HFF-Myc (cell line): ENCODE results near the gene LRRFIP2.
"Not testable (repeated sequence)": the region's sequence is repeated elsewhere in the genome, so short reads cannot be mapped to it uniquely, and the experiment has no call there.

Experiments used
- DNase-seq: peaks from one replicate; pipeline ENCODE4 v3.0.0-alpha.2; 2011; ENCODE audit warnings: low read depth; ENCODE audit errors: extremely low read depth
- H3K4me3 ChIP-seq: replicated peaks from 2 replicates; pipeline ENCODE4 v1.5.1; 2011; ENCODE audit warnings: low read depth, mild to moderate bottlenecking, control low read depth, low read length
- CTCF ChIP-seq: IDR thresholded peaks from 2 replicates; pipeline ENCODE4 v1.5.1; 2012; ENCODE audit warnings: mild to moderate bottlenecking, low read depth, low read length, control low read depth; ENCODE audit errors: missing control alignments

LRRFIP2 gene

GRCh38 chr3:37161351-37161750 lies 13.0 kb downstream of the LRRFIP2 start:
- no peak for TF ChIP-seq CTCF
- H3K4me3 ChIP-seq: 0 out of 2 replicates have a peak overlapping the region, but pooled peaks have one; percentile 2
- no peak for DNase-seq

GRCh38 chr3:37155782-37156181 lies 18.6 kb downstream of the LRRFIP2 start:
- H3K4me3 ChIP-seq: no peak overlapping the region
- no peak for TF ChIP-seq CTCF
- DNase-seq: no peak

- no peak for DNase-seq
- H3K4me3 ChIP-seq: no peak overlapping the region
- TF ChIP-seq CTCF: no peak
Observed at GRCh38 chr3:37154668-37155314, 19.6 kb downstream of the LRRFIP2 start.

GRCh38 chr3:37150621-37151020 lies 23.8 kb downstream of the LRRFIP2 start:
- H3K4me3 ChIP-seq: no peak overlapping the region
- no peak for TF ChIP-seq CTCF
- DNase-seq: no peak

DNA sequence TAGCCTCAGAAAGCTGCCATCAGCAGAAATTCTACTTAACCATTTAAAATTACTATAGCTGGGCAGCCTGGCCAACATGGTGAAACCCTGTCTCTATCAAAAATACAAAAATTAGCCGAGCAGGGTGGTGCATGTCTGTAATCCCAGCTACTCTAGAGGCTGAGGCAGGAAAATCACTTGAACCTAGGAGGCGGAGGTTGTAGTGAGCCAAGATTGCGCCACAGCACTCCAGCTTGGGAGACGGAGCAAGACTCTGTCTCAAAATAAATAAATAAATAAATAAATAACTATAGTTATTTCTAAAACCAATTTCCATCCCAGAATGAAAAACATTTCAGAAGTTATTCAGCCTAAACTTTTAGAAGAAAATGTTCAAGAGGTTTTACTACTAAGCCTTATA lies 25.1 kb downstream of the LRRFIP2 start:
- no peak overlapping the region for H3K4me3 ChIP-seq
- TF ChIP-seq CTCF: no peak
- DNase-seq: no peak

DNA sequence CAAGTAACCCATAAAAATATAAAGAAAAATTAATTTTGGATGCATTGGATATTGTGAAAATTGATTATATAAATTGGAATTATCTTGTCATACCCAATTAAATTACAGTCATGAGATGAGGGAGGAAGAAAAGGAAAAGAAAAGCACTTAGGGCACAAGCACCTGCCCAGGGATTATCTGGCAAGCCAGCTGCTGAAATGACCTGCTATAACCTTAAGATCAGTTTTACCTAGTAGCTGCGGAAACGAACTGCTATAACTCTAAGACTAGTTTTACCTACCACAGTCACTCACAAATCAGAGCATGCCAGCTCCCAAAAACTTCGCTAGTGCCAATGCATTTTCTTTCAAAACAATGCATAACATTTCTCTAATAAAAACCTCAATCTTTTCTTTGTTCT lies 26.2 kb downstream of the LRRFIP2 start:
- TF ChIP-seq CTCF: no peak
- DNase-seq: no peak
- H3K4me3 ChIP-seq: no peak overlapping the region

GRCh38 chr3:37147666-37148065 lies 26.7 kb downstream of the LRRFIP2 start:
- DNase-seq: no peak
- H3K4me3 ChIP-seq: no peak overlapping the region
- TF ChIP-seq CTCF: no peak

- not testable (repeated sequence) for H3K4me3 ChIP-seq, DNase-seq
Observed at GRCh38 chr3:37146927-37147326, 27.5 kb downstream of the LRRFIP2 start.
